ENCODE measurements around the gene CRELD2. TPM values are rescaled to one million over a fixed set of nuclear protein-coding genes. Genes with fewer than 3 reads are reported as not detected.

Gene CRELD2
- total and polyA plus RNA-seq, 2 of the 13 experiments (the other 11 are each of a cell fraction or from before 2014, with no cell fraction given): 17.2 to 44.7 TPM

- no peak for TF ChIP-seq MNT (IDR thresholded peaks at IDR 0.05)
- TF ChIP-seq ZNF317 (CRISPR knock-in tag; IDR thresholded peaks at IDR 0.05): 0 out of 2 replicates have a peak, but pooled peaks have one; percentile 37
- TF ChIP-seq ZMYM2 (CRISPR knock-in tag; IDR thresholded peaks at IDR 0.05): no peak
- TF ChIP-seq, protein P1, sequence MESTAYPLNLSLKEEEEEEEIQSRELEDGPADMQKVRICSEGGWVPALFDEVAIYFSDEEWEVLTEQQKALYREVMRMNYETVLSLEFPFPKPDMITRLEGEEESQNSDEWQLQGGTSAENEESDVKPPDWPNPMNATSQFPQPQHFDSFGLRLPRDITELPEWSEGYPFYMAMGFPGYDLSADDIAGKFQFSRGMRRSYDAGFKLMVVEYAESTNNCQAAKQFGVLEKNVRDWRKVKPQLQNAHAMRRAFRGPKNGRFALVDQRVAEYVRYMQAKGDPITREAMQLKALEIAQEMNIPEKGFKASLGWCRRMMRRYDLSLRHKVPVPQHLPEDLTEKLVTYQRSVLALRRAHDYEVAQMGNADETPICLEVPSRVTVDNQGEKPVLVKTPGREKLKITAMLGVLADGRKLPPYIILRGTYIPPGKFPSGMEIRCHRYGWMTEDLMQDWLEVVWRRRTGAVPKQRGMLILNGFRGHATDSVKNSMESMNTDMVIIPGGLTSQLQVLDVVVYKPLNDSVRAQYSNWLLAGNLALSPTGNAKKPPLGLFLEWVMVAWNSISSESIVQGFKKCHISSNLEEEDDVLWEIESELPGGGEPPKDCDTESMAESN (CRISPR knock-in tag; conservative IDR thresholded peaks at IDR 0.05): no peak; the same call in 1 of the 2 replicates
- no peak for TF ChIP-seq MTF2 (CRISPR knock-in tag; IDR thresholded peaks at IDR 0.05; ENCODE audit: borderline replicate concordance)
- peak; percentile 70 for TF ChIP-seq ASH2L (IDR thresholded peaks at IDR 0.05; ENCODE audit: insufficient read length, low read depth, low read length)
- TF ChIP-seq PHB2 (IDR thresholded peaks at IDR 0.05; ENCODE audit: partially characterized antibody): no peak
- TF ChIP-seq ATAD3A (CRISPR knock-in tag; IDR thresholded peaks at IDR 0.05): no peak
- TF ChIP-seq ZNF205 (CRISPR knock-in tag; IDR thresholded peaks at IDR 0.05): no peak
- no peak for TF ChIP-seq HNRNPUL1 (IDR thresholded peaks at IDR 0.05; ENCODE audit: low read depth, low read length)
- TF ChIP-seq, protein P2, sequence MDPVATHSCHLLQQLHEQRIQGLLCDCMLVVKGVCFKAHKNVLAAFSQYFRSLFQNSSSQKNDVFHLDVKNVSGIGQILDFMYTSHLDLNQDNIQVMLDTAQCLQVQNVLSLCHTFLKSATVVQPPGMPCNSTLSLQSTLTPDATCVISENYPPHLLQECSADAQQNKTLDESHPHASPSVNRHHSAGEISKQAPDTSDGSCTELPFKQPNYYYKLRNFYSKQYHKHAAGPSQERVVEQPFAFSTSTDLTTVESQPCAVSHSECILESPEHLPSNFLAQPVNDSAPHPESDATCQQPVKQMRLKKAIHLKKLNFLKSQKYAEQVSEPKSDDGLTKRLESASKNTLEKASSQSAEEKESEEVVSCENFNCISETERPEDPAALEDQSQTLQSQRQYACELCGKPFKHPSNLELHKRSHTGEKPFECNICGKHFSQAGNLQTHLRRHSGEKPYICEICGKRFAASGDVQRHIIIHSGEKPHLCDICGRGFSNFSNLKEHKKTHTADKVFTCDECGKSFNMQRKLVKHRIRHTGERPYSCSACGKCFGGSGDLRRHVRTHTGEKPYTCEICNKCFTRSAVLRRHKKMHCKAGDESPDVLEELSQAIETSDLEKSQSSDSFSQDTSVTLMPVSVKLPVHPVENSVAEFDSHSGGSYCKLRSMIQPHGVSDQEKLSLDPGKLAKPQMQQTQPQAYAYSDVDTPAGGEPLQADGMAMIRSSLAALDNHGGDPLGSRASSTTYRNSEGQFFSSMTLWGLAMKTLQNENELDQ (CRISPR knock-in tag; IDR thresholded peaks at IDR 0.05; ENCODE audit: borderline replicate concordance): no peak
- no peak; the same call in 1 of the 2 replicates for TF ChIP-seq NFKB2 (CRISPR knock-in tag; IDR thresholded peaks at IDR 0.05; ENCODE audit: borderline replicate concordance)
- TF ChIP-seq MBNL3 (CRISPR knock-in tag; conservative IDR thresholded peaks at IDR 0.05): no peak
- TF ChIP-seq, protein P3, sequence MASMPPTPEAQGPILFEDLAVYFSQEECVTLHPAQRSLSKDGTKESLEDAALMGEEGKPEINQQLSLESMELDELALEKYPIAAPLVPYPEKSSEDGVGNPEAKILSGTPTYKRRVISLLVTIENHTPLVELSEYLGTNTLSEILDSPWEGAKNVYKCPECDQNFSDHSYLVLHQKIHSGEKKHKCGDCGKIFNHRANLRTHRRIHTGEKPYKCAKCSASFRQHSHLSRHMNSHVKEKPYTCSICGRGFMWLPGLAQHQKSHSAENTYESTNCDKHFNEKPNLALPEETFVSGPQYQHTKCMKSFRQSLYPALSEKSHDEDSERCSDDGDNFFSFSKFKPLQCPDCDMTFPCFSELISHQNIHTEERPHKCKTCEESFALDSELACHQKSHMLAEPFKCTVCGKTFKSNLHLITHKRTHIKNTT (CRISPR knock-in tag; IDR thresholded peaks at IDR 0.05): no peak
- peak; percentile 69 for TF ChIP-seq SALL1 (CRISPR knock-in tag; IDR thresholded peaks at IDR 0.05)
- TF ChIP-seq U2AF2 (IDR thresholded peaks at IDR 0.05; ENCODE audit: low read depth, low read length): no peak
- TF ChIP-seq, protein P4, sequence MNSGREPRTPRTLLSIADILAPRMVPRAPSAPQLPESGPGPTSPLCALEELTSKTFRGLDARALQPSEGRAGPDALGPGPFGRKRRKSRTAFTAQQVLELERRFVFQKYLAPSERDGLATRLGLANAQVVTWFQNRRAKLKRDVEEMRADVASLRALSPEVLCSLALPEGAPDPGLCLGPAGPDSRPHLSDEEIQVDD (CRISPR knock-in tag; IDR thresholded peaks at IDR 0.05; ENCODE audit: borderline replicate concordance): no peak; the same call in 1 of the 2 replicates
- no peak for TF ChIP-seq SMARCC2 (IDR thresholded peaks at IDR 0.05)
- no peak for TF ChIP-seq HMG20A (CRISPR knock-in tag; IDR thresholded peaks at IDR 0.05; ENCODE audit: borderline replicate concordance)
- no peak for TF ChIP-seq NR2F2 (IDR thresholded peaks at IDR 0.05; ENCODE audit: borderline replicate concordance, low read depth)
- peak; percentile 66; the same call in 1 of the 2 replicates for TF ChIP-seq GFI1 (CRISPR knock-in tag; IDR thresholded peaks at IDR 0.05; ENCODE audit: borderline replicate concordance)
- TF ChIP-seq HES4 (CRISPR knock-in tag; IDR thresholded peaks at IDR 0.05; ENCODE audit: borderline replicate concordance): peak; percentile 54; the same call in 1 of the 2 replicates
Measured at GRCh38 chr22:49917974-49918910, at the start of gene CRELD2, which contains the start of gene ALG12 (continued).

All from HepG2 (cell line).